ENCODE measurements around the gene PKLR.
"Not testable (repeated sequence)": the region's sequence is repeated elsewhere in the genome, so short reads cannot be mapped to it uniquely, and the experiment has no call there.

The PKLR gene

GRCh38 chr1:155254228-155254713 is 47.0 kb downstream of the PKLR start:
- no peak for DNase-seq

GRCh38 chr1:155253797-155254196 is 47.4 kb downstream of the PKLR start:
- no peak for DNase-seq

- no peak for DNase-seq
Observed at GRCh38 chr1:155253208-155253607, 48.0 kb downstream of the PKLR start.

GRCh38 chr1:155251566-155251965 is 49.7 kb downstream of the PKLR start:
- no peak for DNase-seq

GRCh38 chr1:155250633-155251449 is 50.4 kb downstream of the PKLR start:
- DNase-seq: peak; percentile 88 to 91

GRCh38 chr1:155250246-155250632 is 51.0 kb downstream of the PKLR start:
- DNase-seq: no peak

GRCh38 chr1:155247667-155248553 is 53.3 kb downstream of the PKLR start:
- DNase-seq: no peak

- not testable (repeated sequence) for DNase-seq
Observed at GRCh38 chr1:155246796-155247195, 54.4 kb downstream of the PKLR start.

- DNase-seq: no peak
Observed at GRCh38 chr1:155245163-155245524, 56.1 kb downstream of the PKLR start.

- DNase-seq: peak; percentile 96 to 99
Observed at GRCh38 chr1:155244368-155245162, 56.7 kb downstream of the PKLR start.

- DNase-seq: no peak
Observed at GRCh38 chr1:155242805-155243358, 58.4 kb downstream of the PKLR start.

GRCh38 chr1:155241841-155242264 is 59.4 kb downstream of the PKLR start:
- DNase-seq: no peak

GRCh38 chr1:155241069-155241679 is 60.1 kb downstream of the PKLR start:
- peak; percentile 43 to 78 for DNase-seq
